GM23338 (cell line): ENCODE data around the gene WDR70.

Experiments
- CTCF ChIP-seq, 2 experiments: fragments of 200-600 bp in 1 of 2; sonication (generic) in 1 of 2; conservative IDR thresholded peaks; 2 replicates each; pipeline versions ENCODE4 v1.5.1 to v1.6.1; 2016 to 2017; ENCODE audit warnings: antibody characterized with exemption in 2 of 2, low read depth in 2 of 2, mild to moderate bottlenecking in 2 of 2, moderate library complexity in 1 of 2
- EZH2phosphoT487 ChIP-seq: fragments of 200-600 bp; sonication (generic); IDR thresholded peaks from one replicate; pipeline ENCODE4 v1.8.1; 2018; ENCODE audit warnings: antibody characterized with exemption; ENCODE audit not compliant: unreplicated experiment

- TF ChIP-seq CTCF (conservative IDR thresholded peaks at IDR 0.05; ENCODE audit: low read depth in 2 of 2) (no peak), EZH2phosphoT487 (no peak)
These were observed 304.0 kb downstream of the WDR70 start for GRCh38 chr5:37683072-37683471.
